Measurements from ENCODE around the gene ADH1A. TPM values are rescaled to one million over a fixed set of nuclear protein-coding genes. Genes with fewer than 3 reads are reported as not detected.
"Not testable (repeated sequence)": the region's sequence is repeated elsewhere in the genome, so short reads cannot be mapped to it uniquely, and the experiment has no call there.

The ADH1A gene
- total and polyA plus RNA-seq, 9 of the 15 experiments (the other 6 are each of a cell fraction or from before 2014, with no cell fraction given), result not detected

DNA sequence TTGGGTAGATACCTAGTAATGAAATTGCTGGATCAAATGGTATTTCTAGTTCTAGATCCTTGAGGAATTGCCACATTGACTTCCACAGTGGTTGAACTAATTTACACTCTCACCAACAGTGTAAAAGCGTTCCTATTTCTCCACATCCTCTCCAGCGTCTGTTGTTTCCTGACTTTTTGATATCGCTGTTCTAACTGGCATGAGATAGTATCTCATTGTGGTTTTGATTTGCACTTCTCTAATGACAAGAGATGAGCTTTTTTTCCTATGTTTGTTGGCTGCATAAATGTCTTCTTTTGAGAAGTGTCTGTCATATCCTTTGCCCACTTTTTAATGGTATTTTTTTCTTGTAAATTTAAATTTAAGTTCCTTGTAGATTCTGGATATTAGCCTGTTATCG lies 63.1 kb downstream of the ADH1A start:
- in situ Hi-C loops (cut with MboI); CTCF ChIA-PET (ENCODE audit: low intra/inter-chr PET ratio); H4K20me1 ChIP-seq (replicated peaks; ENCODE audit: control insufficient read depth, insufficient read depth, low read length): not testable (repeated sequence)

More for the DNA sequence above, 63.1 kb downstream of the ADH1A start:
- H3K27me3 ChIP-seq (ENCODE audit: control insufficient read depth in 2 of 2, insufficient read depth in 2 of 2, low read length in 2 of 2); H3K4me1 ChIP-seq (replicated peaks in 1 of 2; ENCODE audit: control insufficient read depth in 2 of 2, insufficient read depth in 2 of 2, low read length in 2 of 2); H3K4me2 ChIP-seq (ENCODE audit: insufficient read depth, low read length); H3K79me2 ChIP-seq (ENCODE audit: control insufficient read depth, insufficient read depth, low read length); H3K36me3 ChIP-seq (ENCODE audit: control insufficient read depth, insufficient read depth, low read length); H3K9ac ChIP-seq (ENCODE audit: insufficient read depth in 1 of 2, low read depth in 2 of 2, low read length in 2 of 2); DNase-seq (ENCODE audit: extremely low read depth in 1 of 4, low spot score in 3 of 4); intact Hi-C loops (cut with micrococcal nuclease); H3K9me3 ChIP-seq (replicated peaks; ENCODE audit: control insufficient read depth, insufficient read depth, low read depth, low read length); H2AFZ ChIP-seq (ENCODE audit: low read depth, low read length); H3K27ac ChIP-seq (ENCODE audit: extremely low read depth, low read depth, low read length); ATAC-seq; H3K4me3 ChIP-seq; BruUV-seq (replicated peaks); FAIRE-seq; H3K9me1 ChIP-seq (ENCODE audit: control insufficient read depth, insufficient read depth, low read length); POLR2A ChIA-PET: not testable (repeated sequence)
- 14% methylated on average over 4 of the region's 4 CpGs for WGBS (ENCODE audit: insufficient coverage, low coverage, missing lambda C conversion rate)

Other genes with a start within 250 kb of the ADH1A start
- 115 and 127 TPM in 2 replicates for gene ADH5, start 202.2 kb downstream of the ADH1A start, total RNA-seq (2014; rRNA removed)
- gene ADH5, start 202.2 kb downstream of the ADH1A start, total RNA-seq (2014; rRNA removed; fragmentation: Illumina TruSeq; extraction: Trizol), result 225 and 246 TPM in 2 replicates
- 167 and 169 TPM in 2 replicates for gene ADH5, start 202.2 kb downstream of the ADH1A start, total RNA-seq (2015; rRNA removed; fragmentation: Illumina TruSeq; extraction: Trizol)
- gene ADH5, start 202.2 kb downstream of the ADH1A start, total RNA-seq (2021), result 200 and 205 TPM in 2 replicates
- 259 and 310 TPM in 2 replicates for gene ADH5, start 202.2 kb downstream of the ADH1A start, polyA plus RNA-seq (2011; rRNA removed)
- gene ADH5, start 202.2 kb downstream of the ADH1A start, polyA plus RNA-seq (2014; fragmentation: Illumina TruSeq; extraction: Trizol), result 163 and 179 TPM in 2 replicates
- 100 to 1,000 TPM; 227 to 295 TPM for gene ADH5, start 202.2 kb downstream of the ADH1A start, polyA plus RNA-seq (2014; fragmentation: Nextera tagmentation; extraction: Ambion mirVana)
- 192 and 195 TPM in 2 replicates for gene ADH5, start 202.2 kb downstream of the ADH1A start, polyA plus RNA-seq (2014; rRNA removed)
- not detected in 2 replicates for gene ADH4, start 146.7 kb downstream of the ADH1A start, total RNA-seq (2014; rRNA removed)
- gene ADH4, start 146.7 kb downstream of the ADH1A start, total RNA-seq (2014; rRNA removed; fragmentation: Illumina TruSeq; extraction: Trizol), result not detected in 2 replicates
- gene ADH4, start 146.7 kb downstream of the ADH1A start, total RNA-seq (2015; rRNA removed; fragmentation: Illumina TruSeq; extraction: Trizol), result not detected in 2 replicates
- not detected in 2 replicates for gene ADH4, start 146.7 kb downstream of the ADH1A start, total RNA-seq (2021)
- not detected in 2 replicates for gene ADH4, start 146.7 kb downstream of the ADH1A start, polyA plus RNA-seq (2011; rRNA removed)
- gene ADH4, start 146.7 kb downstream of the ADH1A start, polyA plus RNA-seq (2014; fragmentation: Illumina TruSeq; extraction: Trizol), result not detected in 2 replicates
- not detected for gene ADH4, start 146.7 kb downstream of the ADH1A start, polyA plus RNA-seq (2014; fragmentation: Nextera tagmentation; extraction: Ambion mirVana)
- not detected in 2 replicates for gene ADH4, start 146.7 kb downstream of the ADH1A start, polyA plus RNA-seq (2014; rRNA removed)
- gene ADH6, start 71.7 kb downstream of the ADH1A start, total RNA-seq (2014; rRNA removed), result not detected in 2 replicates
- not detected in 2 replicates for gene ADH6, start 71.7 kb downstream of the ADH1A start, total RNA-seq (2014; rRNA removed; fragmentation: Illumina TruSeq; extraction: Trizol)
- gene ADH6, start 71.7 kb downstream of the ADH1A start, total RNA-seq (2015; rRNA removed; fragmentation: Illumina TruSeq; extraction: Trizol), result not detected in 2 replicates
- not detected in 2 replicates for gene ADH6, start 71.7 kb downstream of the ADH1A start, total RNA-seq (2021)
- not detected in 2 replicates for gene ADH6, start 71.7 kb downstream of the ADH1A start, polyA plus RNA-seq (2011; rRNA removed)
- not detected in 2 replicates for gene ADH6, start 71.7 kb downstream of the ADH1A start, polyA plus RNA-seq (2014; fragmentation: Illumina TruSeq; extraction: Trizol)
- gene ADH6, start 71.7 kb downstream of the ADH1A start, polyA plus RNA-seq (2014; fragmentation: Nextera tagmentation; extraction: Ambion mirVana), result under 1 TPM in 1 of 2 experiments, not detected in 1; 0.13 TPM
- gene ADH6, start 71.7 kb downstream of the ADH1A start, polyA plus RNA-seq (2014; rRNA removed), result not detected in 2 replicates
- gene ADH1B, start 30.4 kb upstream of the ADH1A start, total RNA-seq (2014; rRNA removed), result not detected in 2 replicates
- gene ADH1B, start 30.4 kb upstream of the ADH1A start, total RNA-seq (2014; rRNA removed; fragmentation: Illumina TruSeq; extraction: Trizol), result not detected in 2 replicates
- gene ADH1B, start 30.4 kb upstream of the ADH1A start, total RNA-seq (2015; rRNA removed; fragmentation: Illumina TruSeq; extraction: Trizol), result not detected in 2 replicates
- gene ADH1B, start 30.4 kb upstream of the ADH1A start, total RNA-seq (2021), result 0.71 and 1.0 TPM in 2 replicates
- not detected in 2 replicates for gene ADH1B, start 30.4 kb upstream of the ADH1A start, polyA plus RNA-seq (2011; rRNA removed)
- gene ADH1B, start 30.4 kb upstream of the ADH1A start, polyA plus RNA-seq (2014; fragmentation: Illumina TruSeq; extraction: Trizol), result not detected in 2 replicates
- gene ADH1B, start 30.4 kb upstream of the ADH1A start, polyA plus RNA-seq (2014; fragmentation: Nextera tagmentation; extraction: Ambion mirVana), result not detected
- not detected in 2 replicates for gene ADH1B, start 30.4 kb upstream of the ADH1A start, polyA plus RNA-seq (2014; rRNA removed)
- not detected in 2 replicates for gene ADH1C, start 61.8 kb upstream of the ADH1A start, total RNA-seq (2014; rRNA removed)
- gene ADH1C, start 61.8 kb upstream of the ADH1A start, total RNA-seq (2014; rRNA removed; fragmentation: Illumina TruSeq; extraction: Trizol), result not detected in 2 replicates
- not detected in 2 replicates for gene ADH1C, start 61.8 kb upstream of the ADH1A start, total RNA-seq (2015; rRNA removed; fragmentation: Illumina TruSeq; extraction: Trizol)
- gene ADH1C, start 61.8 kb upstream of the ADH1A start, total RNA-seq (2021), result 0.34 and 0.40 TPM in 2 replicates
- not detected in 2 replicates for gene ADH1C, start 61.8 kb upstream of the ADH1A start, polyA plus RNA-seq (2011; rRNA removed)
- not detected in 2 replicates for gene ADH1C, start 61.8 kb upstream of the ADH1A start, polyA plus RNA-seq (2014; fragmentation: Illumina TruSeq; extraction: Trizol)
- gene ADH1C, start 61.8 kb upstream of the ADH1A start, polyA plus RNA-seq (2014; fragmentation: Nextera tagmentation; extraction: Ambion mirVana), result not detected
- gene ADH1C, start 61.8 kb upstream of the ADH1A start, polyA plus RNA-seq (2014; rRNA removed), result not detected in 2 replicates
- not detected in 2 replicates for gene ADH7, start 144.4 kb upstream of the ADH1A start, total RNA-seq (2014; rRNA removed)
- not detected in 2 replicates for gene ADH7, start 144.4 kb upstream of the ADH1A start, total RNA-seq (2014; rRNA removed; fragmentation: Illumina TruSeq; extraction: Trizol)
- gene ADH7, start 144.4 kb upstream of the ADH1A start, total RNA-seq (2015; rRNA removed; fragmentation: Illumina TruSeq; extraction: Trizol), result not detected in 2 replicates
- not detected in 2 replicates for gene ADH7, start 144.4 kb upstream of the ADH1A start, total RNA-seq (2021)
- gene ADH7, start 144.4 kb upstream of the ADH1A start, polyA plus RNA-seq (2011; rRNA removed), result not detected in 2 replicates
- gene ADH7, start 144.4 kb upstream of the ADH1A start, polyA plus RNA-seq (2014; fragmentation: Illumina TruSeq; extraction: Trizol), result not detected in 2 replicates
- gene ADH7, start 144.4 kb upstream of the ADH1A start, polyA plus RNA-seq (2014; fragmentation: Nextera tagmentation; extraction: Ambion mirVana), result not detected
- not detected in 2 replicates for gene ADH7, start 144.4 kb upstream of the ADH1A start, polyA plus RNA-seq (2014; rRNA removed)
- not detected in 2 replicates for gene C4orf17, start 220.0 kb upstream of the ADH1A start, total RNA-seq (2014; rRNA removed)
- gene C4orf17, start 220.0 kb upstream of the ADH1A start, total RNA-seq (2014; rRNA removed; fragmentation: Illumina TruSeq; extraction: Trizol), result not detected in 2 replicates
- gene C4orf17, start 220.0 kb upstream of the ADH1A start, total RNA-seq (2015; rRNA removed; fragmentation: Illumina TruSeq; extraction: Trizol), result not detected in 2 replicates
- gene C4orf17, start 220.0 kb upstream of the ADH1A start, total RNA-seq (2021), result not detected in 2 replicates
- gene C4orf17, start 220.0 kb upstream of the ADH1A start, polyA plus RNA-seq (2011; rRNA removed), result not detected in 2 replicates
- not detected in 2 replicates for gene C4orf17, start 220.0 kb upstream of the ADH1A start, polyA plus RNA-seq (2014; fragmentation: Illumina TruSeq; extraction: Trizol)
- not detected for gene C4orf17, start 220.0 kb upstream of the ADH1A start, polyA plus RNA-seq (2014; fragmentation: Nextera tagmentation; extraction: Ambion mirVana)
- not detected in 2 replicates for gene C4orf17, start 220.0 kb upstream of the ADH1A start, polyA plus RNA-seq (2014; rRNA removed)